NCI-H1930 (cell line): Measurements from ENCODE around the gene SMG6.
A peak's percentile ranks its signal among the peaks of the same experiment; 100 is the strongest.
"Not testable (repeated sequence)": the region's sequence is repeated elsewhere in the genome, so short reads cannot be mapped to it uniquely, and the experiment has no call there.

Experiments
- DNase-seq, 2 experiments: peaks; one replicate each; lab custom pipeline; 2025; lab: John Stamatoyannopoulos, UW

SMG6 gene

GRCh38 chr17:2303204-2304188 is at the start of gene SMG6, which contains the start of gene SRR:
Gene SMG6, minus strand, starts transcription at chr17:2303785. Its CDS starts 65 bp downstream, at chr17:2303720.
Gene SRR, plus strand, starts transcription at chr17:2303950. Its CDS starts 11,611 bp downstream, at chr17:2315561.
- peak; percentile 85 to 86 for DNase-seq

- no peak for DNase-seq
These were observed 47.7 kb upstream of the SMG6 start for GRCh38 chr17:2351269-2351668.

- DNase-seq, result peak; percentile 40 to 47
These were observed 44.5 kb upstream of the SMG6 start for GRCh38 chr17:2347805-2348685.

GRCh38 chr17:2346475-2346874 is 42.9 kb upstream of the SMG6 start:
- DNase-seq, result no peak

GRCh38 chr17:2344528-2344927 is 40.9 kb upstream of the SMG6 start:
- DNase-seq, result no peak

- no peak for DNase-seq
These were observed 39.8 kb upstream of the SMG6 start for GRCh38 chr17:2343421-2343820.

GRCh38 chr17:2338315-2338657 is 34.7 kb upstream of the SMG6 start:
- DNase-seq, result no peak

- peak; percentile 15 to 38 for DNase-seq
These were observed 34.1 kb upstream of the SMG6 start for GRCh38 chr17:2337544-2338314.

- peak; percentile 58 to 77 for DNase-seq
These were observed 33.4 kb upstream of the SMG6 start, which contains the start of gene SGSM2 for GRCh38 chr17:2336852-2337543. Gene SGSM2, plus strand, starts transcription at chr17:2337501. Its CDS starts 188 bp downstream, at chr17:2337689.

GRCh38 chr17:2336215-2336851 is 32.7 kb upstream of the SMG6 start, which contains the start of gene TSR1:
Gene TSR1, minus strand, starts transcription at chr17:2336457. Its CDS starts 30 bp downstream, at chr17:2336427.
- DNase-seq, result peak; percentile 84 to 88

- DNase-seq, result no peak
These were observed 32.2 kb upstream of the SMG6 start for GRCh38 chr17:2335726-2336214.

GRCh38 chr17:2331303-2331702 is 27.7 kb upstream of the SMG6 start:
- DNase-seq, result no peak

- no peak for DNase-seq
These were observed 20.2 kb upstream of the SMG6 start for GRCh38 chr17:2323629-2324314.

GRCh38 chr17:2321399-2321798 is 17.8 kb upstream of the SMG6 start:
- DNase-seq, result no peak

GRCh38 chr17:2319051-2319450 is 15.5 kb upstream of the SMG6 start:
- no peak for DNase-seq

GRCh38 chr17:2317796-2318195 is 14.2 kb upstream of the SMG6 start:
- DNase-seq, result no peak

- not testable (repeated sequence) for DNase-seq
These were observed 13.3 kb upstream of the SMG6 start for GRCh38 chr17:2316916-2317205.

GRCh38 chr17:2312736-2313135 is 9.2 kb upstream of the SMG6 start:
- no peak for DNase-seq

- no peak for DNase-seq
These were observed 6.0 kb upstream of the SMG6 start for GRCh38 chr17:2309338-2310154.
